ENCODE results near the gene HMGXB3.

Gene HMGXB3

DNA sequence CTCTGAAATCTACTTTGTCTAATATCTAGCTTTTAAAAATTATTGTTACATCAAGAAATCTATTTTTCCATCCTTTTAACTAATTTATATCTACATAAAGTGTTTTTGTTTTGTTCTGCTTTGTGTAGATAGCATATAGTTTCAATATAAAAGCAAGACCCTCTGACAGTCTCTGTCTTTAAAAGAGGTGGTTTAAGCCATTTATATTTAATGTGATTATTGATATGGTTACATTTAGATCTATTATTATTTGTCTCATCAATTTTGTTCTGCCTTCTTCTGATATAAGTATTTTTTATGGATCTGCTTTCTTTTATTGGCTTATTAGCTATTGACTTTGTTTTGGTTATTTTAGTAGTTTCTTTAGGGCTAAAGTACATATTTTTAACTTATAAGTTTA is 16.0 kb downstream of the HMGXB3 start:
- Histone ChIP-seq H3K79me2 (ENCODE audit: low read length) (0 out of 2 replicates have a peak, but pooled peaks cover 4% of the 10 kb centered on the region), H3K27me3 (ENCODE audit: low read depth, low read length) (no peaks in the 10 kb centered on the region), H3K9ac (ENCODE audit: low read length) (no peak overlapping the region), H3K4me3 (ENCODE audit: low read length) (no peak overlapping the region), H3K4me1 (ENCODE audit: low read length) (no peaks in the 10 kb centered on the region), H4K20me1 (ENCODE audit: insufficient read depth, low read length) (no peaks in the 10 kb centered on the region), H3K4me2 (ENCODE audit: low read length) (no peak overlapping the region), H2AFZ (ENCODE audit: low read depth, low read length) (no peak overlapping the region), H3K36me3 (replicated peaks; ENCODE audit: low read depth, low read length) (peaks cover 78% of the 10 kb centered on the region), H3K27ac (ENCODE audit: low read length) (no peak overlapping the region), H3K9me3 (ENCODE audit: insufficient read depth, low read length) (no peaks in the 10 kb centered on the region)
- no peak for TF ChIP-seq EZH2phosphoT487 (IDR thresholded peaks at IDR 0.05; ENCODE audit: low read depth)
- TF ChIP-seq, protein P1, sequence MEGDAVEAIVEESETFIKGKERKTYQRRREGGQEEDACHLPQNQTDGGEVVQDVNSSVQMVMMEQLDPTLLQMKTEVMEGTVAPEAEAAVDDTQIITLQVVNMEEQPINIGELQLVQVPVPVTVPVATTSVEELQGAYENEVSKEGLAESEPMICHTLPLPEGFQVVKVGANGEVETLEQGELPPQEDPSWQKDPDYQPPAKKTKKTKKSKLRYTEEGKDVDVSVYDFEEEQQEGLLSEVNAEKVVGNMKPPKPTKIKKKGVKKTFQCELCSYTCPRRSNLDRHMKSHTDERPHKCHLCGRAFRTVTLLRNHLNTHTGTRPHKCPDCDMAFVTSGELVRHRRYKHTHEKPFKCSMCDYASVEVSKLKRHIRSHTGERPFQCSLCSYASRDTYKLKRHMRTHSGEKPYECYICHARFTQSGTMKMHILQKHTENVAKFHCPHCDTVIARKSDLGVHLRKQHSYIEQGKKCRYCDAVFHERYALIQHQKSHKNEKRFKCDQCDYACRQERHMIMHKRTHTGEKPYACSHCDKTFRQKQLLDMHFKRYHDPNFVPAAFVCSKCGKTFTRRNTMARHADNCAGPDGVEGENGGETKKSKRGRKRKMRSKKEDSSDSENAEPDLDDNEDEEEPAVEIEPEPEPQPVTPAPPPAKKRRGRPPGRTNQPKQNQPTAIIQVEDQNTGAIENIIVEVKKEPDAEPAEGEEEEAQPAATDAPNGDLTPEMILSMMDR (IDR thresholded peaks at IDR 0.05; ENCODE audit: low read depth, low read length), result no peak

DNA sequence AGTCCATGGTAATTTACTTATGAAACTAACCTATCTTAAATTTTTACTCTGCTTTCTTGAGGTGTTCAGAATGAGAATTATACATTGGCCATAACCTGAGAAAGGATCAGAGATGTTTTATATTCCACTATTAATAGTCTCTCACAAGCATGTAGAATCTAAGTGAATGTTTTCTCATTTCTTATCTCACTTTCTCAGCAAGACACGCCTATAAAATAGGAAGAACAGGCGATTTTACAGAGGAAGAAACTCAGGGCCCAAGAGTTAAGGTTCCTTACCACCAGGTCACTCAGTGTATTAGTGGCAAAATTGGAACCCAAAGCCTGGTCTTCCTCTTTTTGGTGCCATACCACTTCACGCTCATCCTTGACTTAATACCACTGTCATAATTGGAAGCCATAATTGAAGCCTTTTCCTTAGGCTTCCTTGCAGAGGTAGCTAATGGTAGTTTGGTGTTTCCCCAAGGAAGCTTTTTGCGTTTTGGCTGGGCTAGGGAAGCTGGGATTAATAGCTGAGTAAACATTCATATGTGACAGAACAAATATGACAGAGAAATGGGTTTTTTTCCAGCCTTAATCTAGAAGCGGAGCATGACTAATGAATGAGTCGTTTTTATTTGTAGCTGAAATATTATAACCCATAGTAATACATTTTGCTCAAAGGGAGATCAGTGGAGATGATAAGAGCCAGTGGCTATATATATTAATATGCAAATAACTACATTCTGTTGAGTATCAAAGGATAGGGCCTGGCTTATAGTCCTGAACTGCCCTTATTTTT is 16.9 kb downstream of the HMGXB3 start:
- Histone ChIP-seq H3K4me2 (ENCODE audit: low read length) (no peak overlapping the region), H4K20me1 (ENCODE audit: insufficient read depth, low read length) (no peaks in the 10 kb centered on the region), H3K27ac (ENCODE audit: low read length) (no peak overlapping the region), H3K36me3 (replicated peaks; ENCODE audit: low read depth, low read length) (peaks cover 73% of the 10 kb centered on the region), H3K27me3 (ENCODE audit: low read depth, low read length) (no peaks in the 10 kb centered on the region), H3K79me2 (ENCODE audit: low read length) (0 out of 2 replicates have a peak, but pooled peaks cover 4% of the 10 kb centered on the region), H3K9me3 (ENCODE audit: insufficient read depth, low read length) (no peaks in the 10 kb centered on the region), H2AFZ (ENCODE audit: low read depth, low read length) (no peak overlapping the region), H3K4me1 (ENCODE audit: low read length) (no peaks in the 10 kb centered on the region), H3K9ac (ENCODE audit: low read length) (no peak overlapping the region), H3K4me3 (ENCODE audit: low read length) (no peak overlapping the region)
- TF ChIP-seq EZH2phosphoT487 (IDR thresholded peaks at IDR 0.05; ENCODE audit: low read depth), result no peak
- TF ChIP-seq, protein P1 (IDR thresholded peaks at IDR 0.05; ENCODE audit: low read depth, low read length), result no peak

DNA sequence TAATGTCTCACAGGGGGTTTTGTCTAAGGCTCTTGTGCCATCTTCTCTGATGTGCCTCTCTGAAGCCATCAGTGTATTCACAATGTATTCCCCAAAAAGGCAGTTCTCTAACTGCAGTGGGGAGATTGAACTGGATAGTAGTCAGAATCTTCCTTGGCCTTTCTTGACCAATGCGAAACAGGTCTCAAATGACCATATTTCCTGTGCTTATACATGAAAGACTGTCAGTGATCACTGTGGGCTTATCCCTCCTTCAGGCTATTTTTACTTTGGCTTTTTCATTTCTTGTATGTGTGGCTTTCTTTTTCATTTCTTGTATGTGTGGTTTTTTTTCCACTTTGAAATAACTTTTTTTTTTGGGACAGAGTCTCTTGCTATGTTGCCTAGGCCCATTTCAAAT is 19.7 kb downstream of the HMGXB3 start:
- no peaks in the 10 kb centered on the region for H3K9me3 ChIP-seq (ENCODE audit: insufficient read depth, low read length)
- H4K20me1 ChIP-seq (ENCODE audit: insufficient read depth, low read length), result no peaks in the 10 kb centered on the region
- no peak overlapping the region for H3K9ac ChIP-seq (ENCODE audit: low read length)
- no peaks in the 10 kb centered on the region for H3K27me3 ChIP-seq (ENCODE audit: low read depth, low read length)
- no peak overlapping the region for H3K4me3 ChIP-seq (ENCODE audit: low read length)
- H2AFZ ChIP-seq (ENCODE audit: low read depth, low read length), result no peak overlapping the region
- peaks cover 57% of the 10 kb centered on the region for H3K36me3 ChIP-seq (replicated peaks; ENCODE audit: low read depth, low read length)
- H3K4me1 ChIP-seq (ENCODE audit: low read length), result no peaks in the 10 kb centered on the region
- no peak overlapping the region for H3K27ac ChIP-seq (ENCODE audit: low read length)
- no peak for TF ChIP-seq EZH2phosphoT487 (IDR thresholded peaks at IDR 0.05; ENCODE audit: low read depth)
- TF ChIP-seq, protein P1 (IDR thresholded peaks at IDR 0.05; ENCODE audit: low read depth, low read length), result no peak
- H3K79me2 ChIP-seq (ENCODE audit: low read length), result no peaks in the 10 kb centered on the region
- H3K4me2 ChIP-seq (ENCODE audit: low read length), result no peak overlapping the region

DNA sequence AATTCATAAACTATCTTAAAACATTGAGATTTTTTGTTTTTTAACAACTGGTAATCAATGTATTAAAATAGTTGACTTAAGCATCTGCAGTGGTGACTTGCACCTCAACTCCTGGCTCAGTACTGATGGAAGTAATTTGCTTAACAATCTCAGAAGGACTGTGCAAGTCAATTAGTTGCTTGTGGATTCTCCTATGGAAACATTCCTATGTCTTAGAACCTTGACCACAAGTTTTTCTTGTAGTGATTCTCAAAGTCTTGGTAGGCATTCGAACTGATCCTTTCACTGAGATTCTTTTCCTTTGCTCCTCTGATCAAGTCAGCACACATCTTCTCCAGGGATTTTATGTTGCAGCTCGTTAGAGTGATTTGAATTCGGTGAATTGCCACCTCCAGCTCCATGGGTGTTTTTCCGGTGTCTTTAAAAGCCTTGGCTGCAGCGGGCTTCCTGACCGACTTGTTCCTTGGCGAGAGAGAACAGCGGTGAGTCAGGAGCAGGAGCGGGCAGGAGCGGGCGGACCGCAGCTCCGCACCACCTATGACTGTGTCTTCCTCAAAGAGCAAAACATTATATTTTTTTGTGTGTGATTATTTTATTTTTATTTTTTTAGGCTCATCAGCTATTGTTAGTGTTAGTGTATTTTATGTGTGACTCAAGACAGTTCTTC is 21.1 kb downstream of the HMGXB3 start:
- H4K20me1 ChIP-seq (ENCODE audit: insufficient read depth, low read length), result no peaks in the 10 kb centered on the region

More for the DNA sequence above, 21.1 kb downstream of the HMGXB3 start:
- no peaks in the 10 kb centered on the region for H3K27me3 ChIP-seq (ENCODE audit: low read depth, low read length)
- no peak overlapping the region for H3K4me2 ChIP-seq (ENCODE audit: low read length)
- no peaks in the 10 kb centered on the region for H3K9me3 ChIP-seq (ENCODE audit: insufficient read depth, low read length)
- H3K79me2 ChIP-seq (ENCODE audit: low read length), result no peaks in the 10 kb centered on the region
- H3K9ac ChIP-seq (ENCODE audit: low read length), result no peak overlapping the region
- no peak overlapping the region for H2AFZ ChIP-seq (ENCODE audit: low read depth, low read length)
- TF ChIP-seq, protein P1 (IDR thresholded peaks at IDR 0.05; ENCODE audit: low read depth, low read length), result no peak
- TF ChIP-seq EZH2phosphoT487 (IDR thresholded peaks at IDR 0.05; ENCODE audit: low read depth), result no peak
- no peak overlapping the region for H3K4me3 ChIP-seq (ENCODE audit: low read length)
- H3K27ac ChIP-seq (ENCODE audit: low read length), result no peak overlapping the region
- H3K4me1 ChIP-seq (ENCODE audit: low read length), result no peaks in the 10 kb centered on the region
- peaks cover 44% of the 10 kb centered on the region for H3K36me3 ChIP-seq (replicated peaks; ENCODE audit: low read depth, low read length)
